SK-N-SH (cell line): Measurements from ENCODE around the gene B4GALT6. TPM values are rescaled to one million over a fixed set of nuclear protein-coding genes. Genes with fewer than 3 reads are reported as not detected.

Experiments
- CTCF ChIA-PET: fragments of 300-600, 350-600 bp; formaldehyde crosslinking; extraction: SDS; loops from one replicate; lab custom pipeline; 2021; lab: Yijun Ruan, JAX
- POLR2A ChIA-PET: fragments of 350-600 bp; sonication (Branson Sonifier 250); formaldehyde crosslinking; extraction: SDS; loops from one replicate; lab custom pipeline; 2020; ENCODE audit warnings: antibody characterized with exemption, inconsistent platforms; lab: Yijun Ruan, JAX
- DNase-seq: peaks from one replicate; pipeline ENCODE4 v3.0.0; 2012
- H2AFZ ChIP-seq: fragments of 200-600 bp; sonication (generic); 2 replicates; pipeline ENCODE4 v1.8.1; 2016; ENCODE audit warnings: antibody characterized with exemption, mild to moderate bottlenecking, low read depth
- H3F3A ChIP-seq: fragments of 200-600 bp; sonication (generic); replicated peaks from 2 replicates; pipeline ENCODE3; 2016; ENCODE audit warnings: antibody characterized with exemption, mild to moderate bottlenecking; ENCODE audit not compliant: insufficient read depth
- H3K27ac ChIP-seq, 2 experiments: fragments of 200-500 bp in 1 of 2; fragments of 200-600 bp in 1 of 2; sonication (Bioruptor generic) in 1 of 2; sonication (generic), shearing (Covaris generic) in 1 of 2; 2 replicates each; pipeline versions ENCODE4 v1.5.1 to v1.6.1; 2014 to 2016; ENCODE audit warnings: low read depth in 2 of 2, inconsistent platforms in 1 of 2, low read length in 1 of 2, mild to moderate bottlenecking in 1 of 2, mixed read lengths in 1 of 2
- H3K27me3 ChIP-seq: fragments of 200-600 bp; sonication (generic), shearing (Covaris generic); 2 replicates; pipeline ENCODE4 v1.6.1; 2016; ENCODE audit warnings: mixed run types; ENCODE audit not compliant: insufficient read depth
- H3K36me3 ChIP-seq, 2 experiments: fragments of 200-500 bp in 1 of 2; fragments of 200-600 bp in 1 of 2; sonication (Bioruptor generic) in 1 of 2; sonication (generic) in 1 of 2; replicated peaks in 1 of 2; 2 replicates each; pipeline versions ENCODE3 to v1.5.1; 2014 to 2016; ENCODE audit warnings: low read length in 1 of 2, mild to moderate bottlenecking in 1 of 2; ENCODE audit not compliant: insufficient read depth in 2 of 2, control insufficient read depth in 1 of 2
- H3K4me1 ChIP-seq, 2 experiments: fragments of 200-500 bp in 1 of 2; fragments of 200-600 bp in 1 of 2; sonication (Bioruptor generic) in 1 of 2; sonication (generic), shearing (Covaris generic) in 1 of 2; 2 replicates each; pipeline versions ENCODE4 v1.5.1 to v1.6.1; 2014 to 2016; ENCODE audit warnings: low read depth in 1 of 2, low read length in 1 of 2, mixed run types in 1 of 2; ENCODE audit not compliant: insufficient read depth in 2 of 2, control insufficient read depth in 1 of 2
- H3K4me2 ChIP-seq: fragments of 200-600 bp; sonication (generic), shearing (Covaris generic); 2 replicates; pipeline ENCODE4 v1.6.1; 2017; ENCODE audit warnings: mixed run types
- H3K4me3 ChIP-seq, 2 experiments: fragments of 200-500 bp in 1 of 2; fragments of 200-600 bp in 1 of 2; sonication (Bioruptor generic) in 1 of 2; sonication (generic), shearing (Covaris generic) in 1 of 2; 2 replicates each; pipeline versions ENCODE4 v1.5.1 to v1.8.1; 2014 to 2016; ENCODE audit warnings: low read depth in 2 of 2, inconsistent platforms in 1 of 2, low read length in 1 of 2, mild to moderate bottlenecking in 1 of 2, mixed read lengths in 1 of 2, moderate library complexity in 1 of 2
- H3K79me2 ChIP-seq: fragments of 200-600 bp; sonication (generic); 2 replicates; pipeline ENCODE4 v1.8.1; 2017; ENCODE audit warnings: mild to moderate bottlenecking; ENCODE audit not compliant: insufficient read depth
- H3K9ac ChIP-seq: fragments of 200-600 bp; sonication (generic); 2 replicates; pipeline ENCODE4 v1.6.1; 2017; ENCODE audit warnings: mixed run types
- H3K9me2 ChIP-seq: fragments of 200-600 bp; sonication (generic); 2 replicates; pipeline ENCODE4 v1.6.1; 2017; ENCODE audit warnings: mixed run types
- H3K9me3 ChIP-seq: fragments of 200-600 bp; sonication (generic); 2 replicates; pipeline ENCODE4 v1.6.1; 2017; ENCODE audit warnings: mixed run types, mild to moderate bottlenecking, moderate library complexity
- H4K20me1 ChIP-seq: fragments of 200-600 bp; sonication (generic); 2 replicates; pipeline ENCODE4 v1.6.1; 2017; ENCODE audit warnings: mild to moderate bottlenecking, mixed run types; ENCODE audit not compliant: insufficient read depth
- CHD2 ChIP-seq: fragments of 150-350 bp; IDR thresholded peaks from 2 replicates; pipeline ENCODE4 v1.6.1; 2018; ENCODE audit warnings: low read length; ENCODE audit not compliant: partially characterized antibody
- MXI1 ChIP-seq: IDR thresholded peaks from 2 replicates; pipeline ENCODE4 v1.6.1; 2012; ENCODE audit warnings: mild to moderate bottlenecking, low read depth, low read length, improper control_type of control experiment
- RCOR1 ChIP-seq: fragments of 150-350 bp; IDR thresholded peaks from 2 replicates; pipeline ENCODE4 v1.6.1; 2017; ENCODE audit warnings: antibody characterized with exemption, low read length
- SIN3A ChIP-seq: IDR thresholded peaks from 2 replicates; pipeline ENCODE4 v1.6.1; 2012; ENCODE audit warnings: low read depth, mild to moderate bottlenecking, low read length, moderate library complexity, borderline replicate concordance
- YY1 ChIP-seq: IDR thresholded peaks from 2 replicates; pipeline ENCODE4 v1.4.0; 2012; ENCODE audit warnings: low read depth, mild to moderate bottlenecking
- WGBS: methylation state at CpG from one replicate; pipeline ENCODE4 v1.1.6; 2017; ENCODE audit warnings: low lambda C conversion rate; 5-methylcytosine and 5-hydroxymethylcytosine counted together
- polyA plus RNA-seq, 3 experiments: library from polyadenylated mRNA; depleted of rRNA; stranded (reverse); fragments of >200 nt; gene quantifications; 2 replicates each; pipeline ENCODE4 v1.2.3, GENCODE V29; 2012
- TF ChIP-seq, protein P1 (sequence below): fragments of 150-350 bp; IDR thresholded peaks from 2 replicates; pipeline ENCODE4 v1.6.1; 2016; ENCODE audit warnings: mild to moderate bottlenecking, low read depth, low read length
- TF ChIP-seq, protein P2 (sequence below): IDR thresholded peaks from 2 replicates; pipeline ENCODE4 v1.4.0; 2012; ENCODE audit warnings: low read depth, borderline replicate concordance

Gene B4GALT6
- polyA plus RNA-seq, 1 of the 3 experiments (the other 2 are of a cell fraction): 3.1 TPM

DNA sequence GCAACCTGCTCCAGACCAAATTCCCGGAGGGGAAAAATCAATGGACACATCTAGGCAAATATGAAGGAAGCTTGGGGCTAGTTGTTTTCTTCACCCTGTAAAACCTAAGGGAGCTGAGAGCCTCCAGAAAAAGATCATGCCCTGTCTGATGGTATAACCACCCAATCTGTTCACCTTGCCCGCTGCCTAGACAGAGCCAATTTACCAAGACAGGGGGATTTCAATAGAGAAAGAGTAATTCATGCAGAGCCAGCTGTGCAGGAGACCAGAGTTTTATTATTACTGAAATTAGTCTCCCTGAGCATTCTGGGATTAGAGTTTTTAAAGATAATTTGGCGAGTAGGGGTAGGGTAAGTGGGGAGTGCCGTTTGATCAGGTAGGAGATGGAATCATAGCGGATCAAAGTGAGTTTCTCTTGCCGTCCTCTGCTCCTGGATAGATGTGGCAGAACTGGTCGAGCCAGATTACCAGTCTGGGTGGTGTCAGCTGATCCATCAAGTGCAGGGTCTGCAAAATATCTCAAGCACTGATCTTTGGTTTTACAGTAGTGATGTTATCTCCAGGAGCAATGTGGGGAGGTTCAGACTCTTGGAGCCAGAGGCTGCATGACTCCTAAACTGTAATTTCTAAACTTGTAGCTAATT is 35.1 kb upstream of the B4GALT6 start:
- Histone ChIP-seq H3F3A (no peaks in the 10 kb centered on the region), H3K4me1 (peaks cover 0 to 3% of the 10 kb centered on the region in 2 experiments; a peak in 1 of 4 replicates), H3K36me3 (no peaks in the 10 kb centered on the region), H3K27me3 (no peaks in the 10 kb centered on the region), H3K4me2 (no peak overlapping the region), H3K9me3 (no peaks in the 10 kb centered on the region), H2AFZ (no peak overlapping the region), H3K27ac (no peak overlapping the region), H3K9me2 (no peaks in the 10 kb centered on the region), H4K20me1 (no peaks in the 10 kb centered on the region), H3K4me3 (no peak overlapping the region), H3K9ac (no peak overlapping the region), H3K79me2 (no peaks in the 10 kb centered on the region)
- ChIA-PET POLR2A (no interaction called here), CTCF (interaction anchor here (0.8 to 1.9 kb wide), 4 partner anchors 12 to 163 kb away, joined by 3 to 7 read pairs (median 3); no protein-coding TSS in a partner anchor)
- TF ChIP-seq, protein P1, sequence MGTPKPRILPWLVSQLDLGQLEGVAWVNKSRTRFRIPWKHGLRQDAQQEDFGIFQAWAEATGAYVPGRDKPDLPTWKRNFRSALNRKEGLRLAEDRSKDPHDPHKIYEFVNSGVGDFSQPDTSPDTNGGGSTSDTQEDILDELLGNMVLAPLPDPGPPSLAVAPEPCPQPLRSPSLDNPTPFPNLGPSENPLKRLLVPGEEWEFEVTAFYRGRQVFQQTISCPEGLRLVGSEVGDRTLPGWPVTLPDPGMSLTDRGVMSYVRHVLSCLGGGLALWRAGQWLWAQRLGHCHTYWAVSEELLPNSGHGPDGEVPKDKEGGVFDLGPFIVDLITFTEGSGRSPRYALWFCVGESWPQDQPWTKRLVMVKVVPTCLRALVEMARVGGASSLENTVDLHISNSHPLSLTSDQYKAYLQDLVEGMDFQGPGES: no peak
- TF ChIP-seq CHD2 (no peak), YY1 (no peak), SIN3A (no peak)
- no peak for DNase-seq
- 36% methylated on average over 7 of the region's 7 CpGs for WGBS

DNA sequence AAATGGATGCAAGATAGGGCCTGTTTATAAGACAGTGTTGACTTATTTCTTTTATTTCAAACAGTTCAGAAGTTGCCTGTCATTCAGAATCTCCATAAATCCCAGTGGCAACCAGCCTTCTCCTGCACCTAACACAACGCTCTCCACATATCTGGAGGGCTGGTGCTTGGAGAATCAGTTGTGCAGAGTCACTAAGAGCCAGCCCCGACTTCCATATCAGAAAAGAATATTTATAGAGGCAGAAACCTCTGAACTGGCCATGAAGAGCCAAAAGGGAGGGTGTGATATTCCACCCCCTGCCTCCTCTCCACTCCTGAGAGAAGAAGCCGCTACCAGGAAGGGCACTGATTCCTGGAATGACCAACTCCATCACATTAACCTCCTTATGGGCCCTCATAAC is 34.0 kb upstream of the B4GALT6 start:
- no peaks in the 10 kb centered on the region for H3K9me2 ChIP-seq
- H4K20me1 ChIP-seq: no peaks in the 10 kb centered on the region
- TF ChIP-seq, protein P2, sequence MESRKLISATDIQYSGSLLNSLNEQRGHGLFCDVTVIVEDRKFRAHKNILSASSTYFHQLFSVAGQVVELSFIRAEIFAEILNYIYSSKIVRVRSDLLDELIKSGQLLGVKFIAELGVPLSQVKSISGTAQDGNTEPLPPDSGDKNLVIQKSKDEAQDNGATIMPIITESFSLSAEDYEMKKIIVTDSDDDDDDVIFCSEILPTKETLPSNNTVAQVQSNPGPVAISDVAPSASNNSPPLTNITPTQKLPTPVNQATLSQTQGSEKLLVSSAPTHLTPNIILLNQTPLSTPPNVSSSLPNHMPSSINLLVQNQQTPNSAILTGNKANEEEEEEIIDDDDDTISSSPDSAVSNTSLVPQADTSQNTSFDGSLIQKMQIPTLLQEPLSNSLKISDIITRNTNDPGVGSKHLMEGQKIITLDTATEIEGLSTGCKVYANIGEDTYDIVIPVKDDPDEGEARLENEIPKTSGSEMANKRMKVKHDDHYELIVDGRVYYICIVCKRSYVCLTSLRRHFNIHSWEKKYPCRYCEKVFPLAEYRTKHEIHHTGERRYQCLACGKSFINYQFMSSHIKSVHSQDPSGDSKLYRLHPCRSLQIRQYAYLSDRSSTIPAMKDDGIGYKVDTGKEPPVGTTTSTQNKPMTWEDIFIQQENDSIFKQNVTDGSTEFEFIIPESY: no peak
- no peak for TF ChIP-seq RCOR1
- no peak for TF ChIP-seq MXI1
- ChIA-PET POLR2A (no interaction called here), CTCF (interaction anchor here (0.8 kb wide), 1 partner anchor 161 kb away, joined by 3 read pairs; no protein-coding TSS in a partner anchor)
- no peak overlapping the region for H3K4me3 ChIP-seq
- H3K4me2 ChIP-seq: no peak overlapping the region
- H3K27ac ChIP-seq: no peak overlapping the region
- no peak overlapping the region for H2AFZ ChIP-seq
- no peak for DNase-seq
- 30% methylated on average over 3 of the region's 3 CpGs for whole genome bisulfite sequencing
- no peaks in the 10 kb centered on the region for H3K9me3 ChIP-seq
- H3F3A ChIP-seq: no peaks in the 10 kb centered on the region
- H3K36me3 ChIP-seq: no peaks in the 10 kb centered on the region
- H3K79me2 ChIP-seq: no peaks in the 10 kb centered on the region
- H3K27me3 ChIP-seq: no peaks in the 10 kb centered on the region
- H3K4me1 ChIP-seq: no peaks in the 10 kb centered on the region
- no peak overlapping the region for H3K9ac ChIP-seq
